Brain microvascular endothelial cell (primary cell): Measurements from ENCODE around the gene CDH4.

Experiments used
- DNase-seq: peaks from one replicate; pipeline ENCODE4 v3.0.0-alpha.2; 2020
- H3K27ac ChIP-seq: fragments of 250-450 bp; sonication (Bioruptor Pico); 2 replicates; pipeline ENCODE4 v1.5.1; 2020; ENCODE audit warnings: mild to moderate bottlenecking, moderate library complexity
- H3K27me3 ChIP-seq: fragments of 250-450 bp; sonication (Bioruptor Pico); replicated peaks from 2 replicates; pipeline ENCODE4 v1.5.1; 2020; ENCODE audit warnings: mild to moderate bottlenecking
- H3K36me3 ChIP-seq: fragments of 250-450 bp; sonication (Bioruptor Pico); replicated peaks from 2 replicates; pipeline ENCODE4 v1.5.1; 2020; ENCODE audit warnings: mild to moderate bottlenecking
- H3K4me3 ChIP-seq: 2 replicates; pipeline ENCODE4 v1.5.1; 2011; ENCODE audit warnings: low read depth, mild to moderate bottlenecking, control low read depth, low read length, moderate library complexity
- in situ Hi-C: cut with HindIII; loops from 2 replicates; pipeline ENCODE4 v1.10.0; 2017; ENCODE audit warnings: low sequenced_read_pairs, low pct_ligation_motif_present
- TF ChIP-seq, protein P1 (sequence below): IDR thresholded peaks from 2 replicates; pipeline ENCODE4 v1.5.1; 2011; ENCODE audit warnings: low read depth, mild to moderate bottlenecking, moderate library complexity, low read length, control low read depth, inconsistent platforms; ENCODE audit errors: missing control alignments

Gene CDH4

GRCh38 chr20:61569825-61570224, 317.8 kb downstream of the CDH4 start:
- Histone ChIP-seq H3K36me3 (no peaks in the 10 kb centered on the region), H3K27me3 (no peaks in the 10 kb centered on the region), H3K27ac (no peak overlapping the region), H3K4me3 (no peak overlapping the region)
- in situ Hi-C loops = no loop called here
- no peak for DNase-seq
- TF ChIP-seq, protein P1, sequence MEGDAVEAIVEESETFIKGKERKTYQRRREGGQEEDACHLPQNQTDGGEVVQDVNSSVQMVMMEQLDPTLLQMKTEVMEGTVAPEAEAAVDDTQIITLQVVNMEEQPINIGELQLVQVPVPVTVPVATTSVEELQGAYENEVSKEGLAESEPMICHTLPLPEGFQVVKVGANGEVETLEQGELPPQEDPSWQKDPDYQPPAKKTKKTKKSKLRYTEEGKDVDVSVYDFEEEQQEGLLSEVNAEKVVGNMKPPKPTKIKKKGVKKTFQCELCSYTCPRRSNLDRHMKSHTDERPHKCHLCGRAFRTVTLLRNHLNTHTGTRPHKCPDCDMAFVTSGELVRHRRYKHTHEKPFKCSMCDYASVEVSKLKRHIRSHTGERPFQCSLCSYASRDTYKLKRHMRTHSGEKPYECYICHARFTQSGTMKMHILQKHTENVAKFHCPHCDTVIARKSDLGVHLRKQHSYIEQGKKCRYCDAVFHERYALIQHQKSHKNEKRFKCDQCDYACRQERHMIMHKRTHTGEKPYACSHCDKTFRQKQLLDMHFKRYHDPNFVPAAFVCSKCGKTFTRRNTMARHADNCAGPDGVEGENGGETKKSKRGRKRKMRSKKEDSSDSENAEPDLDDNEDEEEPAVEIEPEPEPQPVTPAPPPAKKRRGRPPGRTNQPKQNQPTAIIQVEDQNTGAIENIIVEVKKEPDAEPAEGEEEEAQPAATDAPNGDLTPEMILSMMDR = no peak

- in situ Hi-C loops = no loop called here
- DNase-seq = no peak
- Histone ChIP-seq H3K27ac (no peak overlapping the region), H3K36me3 (no peaks in the 10 kb centered on the region), H3K4me3 (no peak overlapping the region), H3K27me3 (no peaks in the 10 kb centered on the region)
- TF ChIP-seq, protein P1 = no peak
Observed at GRCh38 chr20:61570646-61571195, 318.7 kb downstream of the CDH4 start.

DNA sequence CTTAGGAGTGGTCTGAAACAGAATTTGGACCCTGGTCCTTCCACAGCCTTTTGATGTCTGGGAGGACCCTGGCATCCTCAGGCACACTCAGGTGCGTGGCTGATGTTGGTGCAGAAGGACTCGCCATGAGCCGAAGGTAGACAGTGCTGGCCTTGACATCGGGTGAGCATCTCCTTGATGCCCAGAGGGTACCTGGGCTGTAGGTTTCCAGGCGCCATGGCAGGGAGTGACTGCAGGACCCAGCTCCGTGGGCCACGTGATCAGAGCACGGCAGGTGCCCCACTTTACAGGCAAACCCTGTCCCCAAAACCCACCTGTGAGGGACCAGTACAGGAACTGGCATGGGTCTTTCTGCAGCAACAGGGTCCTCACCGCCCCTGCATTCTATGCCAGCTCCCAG, 319.2 kb downstream of the CDH4 start:
- in situ Hi-C loops = no loop called here
- no peaks in the 10 kb centered on the region for H3K27me3 ChIP-seq
- H3K27ac ChIP-seq = no peak overlapping the region
- no peaks in the 10 kb centered on the region for H3K36me3 ChIP-seq
- DNase-seq = no peak
- no peak overlapping the region for H3K4me3 ChIP-seq
- TF ChIP-seq, protein P1 = no peak

DNA sequence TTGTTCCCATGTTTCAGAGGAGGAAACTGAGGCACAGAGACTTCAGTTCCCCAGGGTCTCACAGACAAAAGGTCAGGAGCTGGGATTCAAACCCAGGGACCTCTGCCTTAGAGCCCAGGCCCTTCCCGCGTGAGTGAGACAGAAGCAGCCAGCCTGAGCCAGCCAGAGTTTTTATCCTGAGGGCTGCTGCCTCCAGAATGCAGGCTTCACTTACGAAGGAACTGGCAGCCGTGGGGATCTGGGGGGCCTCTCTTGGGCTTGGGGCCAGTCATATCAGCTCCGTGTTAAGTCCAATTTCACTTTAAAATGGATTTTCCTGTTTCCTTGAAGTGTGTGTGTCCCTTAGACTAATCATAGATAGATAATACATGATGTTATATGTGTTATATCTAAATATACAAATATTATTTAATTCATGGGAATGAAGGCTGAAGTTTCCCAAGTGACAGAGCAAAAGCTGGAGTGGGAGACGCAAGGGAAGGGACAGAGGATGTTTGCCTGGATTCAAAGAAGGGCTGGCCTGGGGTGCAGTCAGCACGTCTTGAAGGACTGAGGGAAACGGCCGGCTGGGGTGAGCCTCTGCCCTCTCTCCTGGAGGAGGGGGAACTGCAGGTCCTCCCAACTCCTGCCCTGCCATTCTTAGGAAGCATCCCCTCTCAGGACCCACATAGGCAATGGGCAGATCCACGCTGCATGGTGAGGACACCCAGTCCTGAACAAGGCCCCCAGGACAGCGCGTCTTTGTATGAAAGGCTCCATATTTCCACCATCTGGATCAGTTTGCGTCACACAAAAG, 320.1 kb downstream of the CDH4 start:
- DNase-seq = no peak
- H3K36me3 ChIP-seq = no peaks in the 10 kb centered on the region
- in situ Hi-C loops = no loop called here
- no peak overlapping the region for H3K27ac ChIP-seq
- TF ChIP-seq, protein P1 = no peak
- no peak overlapping the region for H3K4me3 ChIP-seq
- H3K27me3 ChIP-seq = no peaks in the 10 kb centered on the region

DNA sequence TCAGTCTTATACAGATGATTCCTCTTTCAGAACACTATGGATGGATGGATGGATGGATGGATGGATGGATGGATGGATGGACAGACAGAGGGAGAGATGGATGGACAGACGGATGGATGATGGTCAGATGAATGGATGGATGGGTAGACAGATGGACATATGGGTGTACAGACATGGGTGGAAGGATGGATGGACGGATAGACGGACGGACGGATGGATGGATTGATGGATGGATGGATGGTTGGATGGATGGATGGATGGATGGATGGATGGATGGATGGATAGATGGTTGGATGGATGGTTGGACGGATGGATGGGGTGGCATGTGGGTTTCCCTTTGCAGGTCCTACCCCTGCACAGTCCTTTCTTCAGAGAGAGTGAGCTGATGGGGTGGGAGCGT, 320.7 kb downstream of the CDH4 start:
- TF ChIP-seq, protein P1 = no peak
- no peak overlapping the region for H3K27ac ChIP-seq
- H3K4me3 ChIP-seq = no peak overlapping the region
- in situ Hi-C loops = no loop called here
- H3K36me3 ChIP-seq = no peaks in the 10 kb centered on the region
- no peak for DNase-seq
- H3K27me3 ChIP-seq = no peaks in the 10 kb centered on the region
